ENCODE results near the gene ZNF616.
"Not testable (repeated sequence)": the region's sequence is repeated elsewhere in the genome, so short reads cannot be mapped to it uniquely, and the experiment has no call there.

ZNF616 gene

DNA sequence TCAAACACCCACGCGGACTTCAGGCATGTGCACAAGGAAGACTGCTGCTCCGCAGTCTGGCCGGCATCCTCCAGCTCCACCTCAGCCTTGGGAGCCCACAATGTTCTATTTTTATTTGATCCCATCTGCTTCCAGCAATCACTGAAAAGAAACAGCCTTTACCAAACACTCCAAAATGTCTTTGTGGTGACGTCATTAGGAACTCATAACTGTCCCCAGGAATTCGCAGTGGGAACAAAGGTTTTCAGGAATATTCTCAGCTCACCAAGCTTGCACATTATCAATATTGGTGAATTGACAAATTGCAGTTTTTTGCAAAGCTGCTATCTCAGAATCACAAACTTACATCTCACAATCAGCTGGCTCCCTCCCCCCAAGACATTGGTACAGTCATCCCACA, 29.0 kb downstream of the ZNF616 start:
- DNase-seq (ENCODE audit: low read depth) = no peak

DNA sequence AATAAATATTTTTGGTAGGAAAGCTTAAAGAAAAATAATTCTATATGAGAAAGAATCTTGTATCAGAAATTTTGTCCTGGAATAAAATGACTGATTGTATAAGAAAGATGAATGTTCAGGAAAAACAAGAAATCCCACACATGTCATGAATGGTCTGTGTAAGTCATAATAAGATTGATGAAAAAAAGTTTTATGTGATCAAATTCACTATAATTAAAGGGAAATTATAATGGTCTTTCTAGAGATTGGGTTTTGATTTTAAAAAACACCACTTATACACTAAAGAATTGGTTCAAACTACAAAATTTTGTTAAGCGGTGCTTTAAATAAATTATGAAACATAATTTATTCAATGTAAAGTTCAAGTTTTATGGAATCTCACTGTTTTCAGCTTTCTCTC, 37.0 kb downstream of the ZNF616 start:
- no peak for DNase-seq (ENCODE audit: low read depth)

DNA sequence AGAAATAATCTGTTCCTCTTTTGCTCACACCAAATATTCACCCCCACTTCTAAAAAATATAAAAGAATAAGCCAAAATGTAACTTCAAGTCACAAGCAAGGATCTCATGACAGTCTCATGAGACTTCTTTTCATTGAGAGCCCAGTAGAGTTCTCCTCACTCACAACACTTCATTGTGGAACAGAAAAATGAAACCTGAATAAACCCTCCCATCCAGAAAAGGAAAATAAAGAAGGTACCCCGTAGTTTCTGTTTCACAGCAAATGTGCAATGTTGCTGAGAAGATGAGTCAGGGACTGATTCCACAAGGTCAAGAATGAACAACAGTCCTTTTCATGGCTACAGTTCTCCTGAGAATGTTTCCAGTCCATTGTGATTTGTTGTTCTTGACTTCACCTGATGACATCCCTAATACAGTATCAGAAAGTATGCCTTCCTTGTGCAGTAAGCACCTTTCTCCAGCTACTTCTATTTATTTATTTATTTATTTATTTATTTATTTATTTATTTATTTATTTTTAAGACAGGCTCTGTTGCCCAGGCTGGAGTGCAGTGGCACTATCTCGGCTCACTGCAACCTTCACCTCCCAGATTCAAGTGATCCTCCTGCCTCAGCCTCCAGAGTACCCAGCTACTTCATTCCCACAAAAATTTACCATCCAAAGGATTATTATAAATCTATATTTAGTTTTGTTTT, 37.7 kb downstream of the ZNF616 start:
- DNase-seq (ENCODE audit: low read depth) = no peak

DNA sequence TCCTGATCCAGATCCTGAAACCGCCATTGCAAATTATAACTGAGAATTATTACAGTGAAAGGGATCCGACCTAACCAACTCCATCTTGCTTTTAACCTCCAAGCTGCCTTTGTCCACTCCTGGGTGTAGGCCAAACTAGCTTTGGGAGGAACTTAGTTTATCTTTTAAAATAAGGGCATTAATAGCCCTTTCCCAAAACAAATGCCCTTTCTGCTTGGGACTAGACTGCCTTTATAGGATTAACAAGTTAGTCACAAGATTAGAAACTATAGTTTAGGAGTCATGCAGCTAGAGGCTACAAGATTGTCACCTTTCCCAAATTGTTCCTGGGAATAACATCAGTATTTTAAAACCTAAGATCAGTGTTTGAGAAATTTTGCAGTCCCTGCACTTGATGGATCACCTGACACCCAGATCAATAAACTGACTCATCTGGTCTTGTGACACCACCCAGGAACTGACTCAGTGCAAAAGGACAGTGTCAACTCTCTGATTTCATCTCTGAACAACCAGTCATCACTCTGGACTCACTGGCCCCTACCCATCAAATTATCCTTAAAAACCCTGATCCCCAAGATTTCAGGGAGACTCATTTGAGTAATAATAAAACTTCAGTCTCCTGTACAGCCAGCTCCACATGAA, 40.1 kb downstream of the ZNF616 start:
- no peak for DNase-seq (ENCODE audit: low read depth)

DNA sequence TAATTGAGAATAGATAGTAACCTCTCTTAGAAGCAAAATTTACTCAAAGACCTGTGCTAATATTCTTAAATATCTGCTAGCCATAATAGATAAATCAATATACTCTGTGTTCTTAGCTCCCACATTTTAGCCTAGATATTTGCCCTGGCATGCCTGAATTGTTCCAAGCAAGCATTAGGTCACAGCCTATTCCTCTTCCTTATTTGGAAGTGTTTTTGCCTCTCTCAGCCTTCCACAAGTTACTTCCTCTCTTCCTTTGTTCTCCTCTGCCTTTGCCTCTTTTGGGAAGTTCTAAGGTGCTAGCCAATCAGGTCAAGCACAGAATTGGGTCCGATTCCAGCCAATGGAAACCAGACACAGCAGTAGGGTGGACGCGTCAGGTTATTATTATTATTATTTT, 43.3 kb downstream of the ZNF616 start:
- DNase-seq (ENCODE audit: low read depth) = not testable (repeated sequence)

DNA sequence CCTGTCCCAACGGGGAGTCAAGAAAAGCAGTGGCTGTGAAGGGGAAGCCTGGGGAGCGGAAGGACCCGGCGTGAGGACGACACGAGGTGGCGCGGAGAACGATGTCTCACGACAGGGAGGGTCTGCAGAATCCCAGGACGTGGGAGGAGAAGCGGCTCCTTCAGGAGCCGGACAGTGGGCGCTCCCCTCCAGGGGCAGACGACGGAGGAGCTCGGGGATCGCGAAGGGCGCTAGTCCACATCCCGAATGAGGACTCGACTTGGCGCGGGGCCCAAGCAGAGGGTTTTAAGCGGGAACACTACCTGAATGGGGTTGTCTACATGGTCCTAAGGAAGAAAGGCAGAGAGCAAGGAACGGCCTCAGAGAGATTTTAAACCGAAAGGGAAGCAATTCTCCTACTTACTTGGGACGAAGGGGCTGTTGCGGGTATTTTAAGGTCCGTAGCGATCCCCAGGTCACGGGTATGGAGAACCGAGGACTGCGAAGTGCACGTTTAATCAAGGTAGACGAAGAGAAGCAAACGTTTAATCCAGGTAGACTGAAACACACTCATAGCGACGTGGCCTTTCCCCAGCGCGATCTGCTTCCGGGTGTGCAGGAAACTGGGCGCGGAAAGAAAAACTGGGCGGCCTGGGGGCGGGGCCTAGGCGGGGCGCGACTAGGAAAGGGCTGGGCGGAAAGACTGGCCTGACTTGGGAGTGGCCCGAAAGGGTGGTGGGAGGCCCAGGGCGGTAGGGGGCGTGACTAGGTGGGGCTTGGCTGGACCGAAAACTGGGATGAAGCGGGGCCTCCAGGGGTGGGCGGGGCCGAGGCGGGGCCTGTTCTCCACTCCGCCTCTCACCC, 44.3 kb downstream of the ZNF616 start, which contains the start of gene ZNF841:
Gene ZNF841, minus strand, starts transcription at position 594 of the 843 bp plus-strand sequence. CDS start 10,964 bp downstream, outside the sequence.
- DNase-seq (ENCODE audit: low read depth) = peak; percentile 58

DNA sequence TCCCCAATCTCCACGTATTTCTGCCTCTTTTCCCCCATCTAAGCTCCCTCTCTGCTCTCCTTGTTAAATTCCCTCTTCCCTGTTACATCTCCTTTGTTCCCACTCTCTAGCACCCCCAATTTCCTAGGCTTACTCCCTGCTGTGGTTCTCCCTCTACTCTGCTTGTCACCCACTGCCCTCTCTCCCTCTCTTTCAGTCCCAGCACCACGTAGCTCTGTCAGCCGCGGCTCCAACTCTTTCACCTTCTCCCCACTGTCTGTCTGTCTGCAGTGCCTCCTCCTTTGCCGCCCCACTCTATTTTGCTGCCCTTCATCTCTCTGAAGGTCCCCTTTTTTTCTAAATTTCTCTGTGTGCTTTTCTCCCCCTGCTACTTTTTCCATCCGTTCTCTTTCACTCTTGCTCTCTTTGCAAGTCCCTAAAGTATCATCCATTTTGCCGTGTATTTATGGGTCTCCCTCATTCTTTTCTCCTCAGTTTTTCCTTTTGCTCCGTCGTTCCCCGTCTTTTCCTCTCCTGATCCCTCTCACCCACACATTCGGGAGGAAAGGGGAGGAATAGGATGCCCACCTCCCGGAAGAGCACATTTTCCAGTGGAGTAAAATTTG, 45.1 kb downstream of the ZNF616 start:
- no peak for DNase-seq (ENCODE audit: low read depth)

DNA sequence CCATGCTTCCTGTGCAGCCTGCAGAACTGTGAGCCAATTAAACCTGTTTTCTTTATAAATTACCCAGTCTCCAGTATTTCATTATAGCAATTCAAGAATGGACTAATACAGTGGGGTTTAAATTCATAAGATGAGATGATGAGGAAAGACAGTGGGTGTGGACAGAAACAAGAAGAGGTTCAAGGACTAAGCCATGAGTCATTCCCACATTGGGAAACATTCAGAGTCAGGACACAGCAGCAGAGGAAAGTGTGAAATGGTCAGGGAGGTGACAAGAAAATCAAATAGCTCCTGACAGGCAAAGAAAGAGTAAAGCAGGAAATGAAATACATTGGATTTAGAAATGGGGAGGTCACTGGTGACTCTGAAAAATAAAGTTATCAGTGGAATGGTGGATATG, 53.3 kb downstream of the ZNF616 start:
- DNase-seq (ENCODE audit: low read depth) = no peak

DNA sequence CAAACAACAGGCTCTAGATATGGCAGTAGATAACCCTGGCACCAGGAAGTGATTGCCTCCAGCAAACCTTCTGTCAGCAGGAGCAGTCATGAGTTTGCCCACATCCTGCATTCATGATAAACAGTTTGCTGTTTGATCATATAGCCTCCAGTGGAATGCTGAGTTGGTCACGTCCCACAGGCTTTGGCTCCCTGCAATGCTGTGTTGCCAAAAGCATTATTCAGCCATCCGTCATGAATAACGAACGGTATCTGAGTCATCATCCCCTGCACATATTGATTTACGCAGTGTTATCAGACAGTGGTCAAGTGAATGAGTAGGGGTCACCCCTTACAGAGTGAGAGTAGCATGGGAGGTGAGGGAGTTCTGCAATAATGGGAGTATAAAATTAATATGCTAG, 69.2 kb downstream of the ZNF616 start:
- no peak for DNase-seq (ENCODE audit: low read depth)

DNA sequence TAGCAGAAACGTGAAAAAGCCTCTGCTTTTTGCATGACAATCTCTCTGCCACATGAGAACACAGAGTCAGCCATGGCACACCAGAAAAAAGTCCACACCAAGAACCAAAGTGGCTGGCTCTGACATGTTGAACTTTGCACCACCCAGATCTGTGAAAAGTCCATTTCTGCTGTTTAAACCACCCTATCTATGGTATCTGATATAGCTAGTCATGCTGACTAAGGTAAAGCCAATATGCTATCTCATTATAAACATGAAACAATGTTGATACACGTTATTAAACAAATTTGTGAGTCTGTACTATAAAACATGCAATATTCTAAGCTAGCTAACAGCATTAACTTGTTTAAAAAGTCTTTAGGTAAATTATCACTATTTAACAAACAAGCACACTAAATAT, 70.1 kb downstream of the ZNF616 start:
- DNase-seq (ENCODE audit: low read depth) = no peak

DNA sequence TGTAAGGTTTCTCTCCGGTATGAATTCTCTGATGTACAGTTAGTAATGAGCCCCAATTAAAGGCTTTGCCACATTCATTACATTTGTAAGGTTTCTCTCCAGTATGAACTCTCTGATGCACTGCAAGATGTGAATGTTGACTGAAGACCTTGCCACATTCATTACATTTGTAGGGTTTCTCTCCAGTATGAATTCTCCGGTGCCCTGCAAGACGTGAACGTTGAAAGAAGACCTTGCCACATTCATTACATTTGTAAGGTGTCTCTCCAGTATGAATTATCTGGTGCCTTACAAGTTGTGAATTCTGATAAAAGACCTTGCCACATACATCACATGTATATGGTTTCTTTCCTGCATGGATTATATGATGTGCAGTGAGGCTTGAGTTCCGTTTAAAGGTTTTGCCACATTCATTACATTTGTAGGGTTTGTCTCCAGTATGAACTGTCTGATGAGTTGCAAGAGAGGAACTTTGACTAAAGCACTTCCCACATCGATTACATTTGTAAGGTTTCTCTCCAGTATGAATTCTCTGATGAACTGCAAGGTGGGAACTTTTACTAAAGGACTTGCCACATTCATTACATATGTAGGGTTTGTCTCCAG, 73.4 kb downstream of the ZNF616 start:
- no peak for DNase-seq (ENCODE audit: low read depth)

DNA sequence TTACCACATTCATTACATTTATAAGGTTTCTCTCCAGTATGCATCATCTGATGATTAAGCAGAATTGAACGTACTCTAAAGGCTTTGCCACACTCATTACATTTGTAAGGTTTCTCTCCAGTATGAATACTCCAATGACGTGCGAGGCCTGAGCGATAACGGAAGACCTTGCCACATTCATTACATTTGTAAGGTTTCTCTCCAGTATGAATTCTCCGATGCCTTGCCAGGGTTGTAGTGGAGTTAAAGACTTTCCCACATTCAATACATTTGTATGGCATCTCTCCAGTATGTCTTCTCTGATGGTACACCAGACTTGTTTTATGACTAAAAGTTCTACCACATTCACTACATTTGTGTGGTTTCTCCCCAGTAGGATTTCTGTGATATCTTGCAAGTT, 74.3 kb downstream of the ZNF616 start:
- no peak for DNase-seq (ENCODE audit: low read depth)
